ENCODE data around the gene PTER.

PTER gene, protein sequence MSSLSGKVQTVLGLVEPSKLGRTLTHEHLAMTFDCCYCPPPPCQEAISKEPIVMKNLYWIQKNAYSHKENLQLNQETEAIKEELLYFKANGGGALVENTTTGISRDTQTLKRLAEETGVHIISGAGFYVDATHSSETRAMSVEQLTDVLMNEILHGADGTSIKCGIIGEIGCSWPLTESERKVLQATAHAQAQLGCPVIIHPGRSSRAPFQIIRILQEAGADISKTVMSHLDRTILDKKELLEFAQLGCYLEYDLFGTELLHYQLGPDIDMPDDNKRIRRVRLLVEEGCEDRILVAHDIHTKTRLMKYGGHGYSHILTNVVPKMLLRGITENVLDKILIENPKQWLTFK

DNA sequence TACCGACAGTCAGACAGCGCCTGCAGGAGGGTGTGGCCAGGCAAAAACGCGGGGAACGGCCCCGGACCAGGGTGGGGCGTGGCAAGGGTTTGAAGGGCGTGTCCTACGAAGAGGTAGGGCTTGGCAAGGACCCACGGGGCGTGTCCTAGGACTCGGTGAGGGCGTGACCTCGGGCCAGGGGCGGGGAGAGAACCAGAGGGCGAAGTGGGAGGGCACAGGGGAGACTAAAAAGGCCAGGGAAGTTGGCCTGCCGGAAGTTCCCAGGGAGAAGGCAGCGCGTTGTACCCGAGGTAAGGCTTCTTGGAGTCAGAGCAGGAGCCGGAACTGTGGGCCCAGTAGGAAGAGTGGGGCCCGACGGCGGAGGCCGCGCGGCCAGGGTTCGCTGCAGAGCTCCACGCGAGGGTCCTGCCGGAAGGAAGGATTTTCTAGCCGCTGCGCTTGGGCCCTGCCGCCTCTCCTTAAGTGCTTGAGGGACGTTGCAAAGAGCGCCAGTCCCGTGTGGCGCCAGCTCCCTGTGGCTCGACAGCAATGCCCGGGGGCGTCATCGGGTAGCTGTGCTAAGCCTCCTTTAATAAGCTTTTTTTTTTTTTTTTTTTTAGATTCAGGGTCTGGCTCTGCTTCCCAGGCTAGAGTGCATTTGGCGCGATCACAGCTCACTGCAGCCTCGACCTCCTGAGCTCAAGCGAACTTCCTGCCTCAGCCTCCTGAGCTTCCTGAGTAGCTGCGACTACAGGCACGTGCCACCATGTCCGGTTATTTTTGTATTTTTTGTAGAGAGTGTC lies at the start of gene PTER:
TSS of gene PTER (plus strand) at position 253 of the 782 bp plus-strand sequence. CDS start 47,375 bp downstream, outside the sequence.
- peak; percentile 91 for FAIRE-seq

DNA sequence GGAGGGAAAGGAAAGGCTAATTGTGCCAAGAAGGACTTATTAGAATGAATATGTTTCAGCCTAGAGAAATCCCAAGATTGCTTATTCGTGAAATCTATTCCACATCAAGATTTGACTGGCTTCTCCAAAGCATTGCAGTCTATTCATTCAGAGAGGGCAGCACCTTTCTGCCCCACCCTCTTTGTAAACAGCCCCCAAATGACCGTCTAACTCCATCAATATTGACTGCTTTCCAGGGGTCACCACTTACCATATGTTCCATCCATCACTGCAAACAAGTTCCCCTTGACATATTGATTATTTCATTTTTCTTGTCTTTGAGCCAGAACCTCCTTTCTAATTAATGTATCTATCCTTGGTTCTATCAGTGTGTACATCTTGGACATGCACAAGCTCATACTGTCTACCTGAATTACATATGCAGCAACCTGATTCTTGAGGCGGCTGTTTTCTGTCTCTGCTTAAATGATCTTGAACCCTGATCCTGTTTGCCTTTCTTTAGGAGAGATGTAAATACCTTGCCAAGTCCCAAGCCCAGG lies 44.2 kb upstream of the PTER start:
- FAIRE-seq = no peak

DNA sequence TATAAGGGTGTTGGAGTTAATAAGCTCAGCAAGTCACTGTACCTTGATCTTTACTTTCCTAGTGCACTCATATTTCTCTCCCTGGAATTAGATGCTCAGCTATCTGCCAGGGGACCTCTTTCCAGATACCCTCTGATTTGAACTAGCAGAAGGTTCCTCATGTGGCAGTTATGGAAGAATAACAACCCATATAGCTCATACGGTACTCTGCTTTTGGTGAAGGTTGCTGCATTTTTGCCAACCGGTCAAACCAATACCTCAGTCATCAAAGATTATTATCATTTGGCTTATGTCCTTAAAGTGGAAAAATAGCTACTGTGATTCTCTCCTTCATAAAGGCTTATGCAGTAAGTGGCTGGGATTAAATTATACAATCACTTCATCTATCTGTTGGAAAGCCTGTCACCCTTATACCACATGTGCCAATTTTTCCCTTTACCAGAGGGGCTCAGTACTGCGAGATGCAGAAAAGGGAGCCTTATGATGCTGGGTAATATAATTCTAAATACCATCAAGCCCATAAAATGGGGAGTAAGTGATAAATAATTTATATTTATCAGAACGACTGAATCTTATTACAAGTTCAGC lies 43.4 kb upstream of the PTER start:
- no peak for FAIRE-seq

DNA sequence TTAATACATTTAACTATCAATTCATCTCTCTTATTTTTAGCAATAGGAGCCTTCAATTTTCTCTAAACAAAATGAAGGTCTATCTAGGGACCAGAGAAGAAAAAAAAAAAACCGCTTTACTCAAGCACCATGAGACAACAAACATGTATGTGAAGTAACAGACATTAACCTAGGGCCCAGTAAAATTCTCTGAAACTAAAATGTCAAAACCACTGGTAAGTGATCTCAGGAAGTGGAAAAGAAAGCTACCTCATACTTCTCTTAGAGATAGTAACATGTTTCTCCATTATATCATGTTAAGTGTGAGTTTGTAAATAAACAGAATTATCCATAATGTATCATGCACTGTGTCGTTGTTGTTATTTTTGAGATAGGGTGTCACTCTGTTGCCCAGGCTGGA lies 35.4 kb upstream of the PTER start:
- no peak for FAIRE-seq

DNA sequence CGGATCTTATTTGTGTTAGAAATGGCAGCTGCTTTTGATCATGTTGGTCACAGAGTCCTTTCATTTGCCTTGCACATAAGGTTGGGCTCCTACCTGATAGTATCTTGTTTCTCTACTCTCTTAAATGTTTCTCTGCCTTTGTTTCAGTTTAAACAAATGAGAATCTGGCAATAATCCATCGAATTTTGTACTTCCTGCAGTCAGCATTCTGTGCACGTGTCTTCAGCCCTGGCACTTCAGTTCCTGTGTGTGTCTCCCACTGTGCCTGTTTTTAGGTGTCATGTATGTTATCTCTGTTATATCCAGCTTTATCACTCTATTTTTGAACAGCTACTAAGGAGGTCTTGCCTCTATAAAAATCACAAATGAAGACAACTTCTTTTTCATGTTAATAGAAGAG lies 28.4 kb upstream of the PTER start:
- FAIRE-seq = no peak

DNA sequence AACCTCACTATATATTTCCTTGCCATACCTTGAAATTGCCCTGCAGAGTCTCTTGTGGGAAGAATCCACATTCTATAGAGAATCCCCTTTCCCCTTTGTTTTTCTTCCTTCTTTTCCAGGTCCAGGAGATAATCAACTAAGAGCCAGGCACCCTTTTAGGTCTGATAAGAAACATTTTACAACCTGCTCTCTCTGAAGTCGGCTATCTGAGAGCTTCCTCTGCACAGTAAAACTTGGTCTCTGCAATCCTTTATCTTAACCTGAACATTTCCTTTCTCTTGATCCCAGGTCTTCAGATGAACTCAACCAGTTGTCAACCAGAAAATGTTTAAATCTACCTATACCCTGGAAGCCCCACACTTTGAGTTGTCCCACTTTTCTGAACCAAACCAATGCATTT lies 19.5 kb upstream of the PTER start:
- no peak for FAIRE-seq

DNA sequence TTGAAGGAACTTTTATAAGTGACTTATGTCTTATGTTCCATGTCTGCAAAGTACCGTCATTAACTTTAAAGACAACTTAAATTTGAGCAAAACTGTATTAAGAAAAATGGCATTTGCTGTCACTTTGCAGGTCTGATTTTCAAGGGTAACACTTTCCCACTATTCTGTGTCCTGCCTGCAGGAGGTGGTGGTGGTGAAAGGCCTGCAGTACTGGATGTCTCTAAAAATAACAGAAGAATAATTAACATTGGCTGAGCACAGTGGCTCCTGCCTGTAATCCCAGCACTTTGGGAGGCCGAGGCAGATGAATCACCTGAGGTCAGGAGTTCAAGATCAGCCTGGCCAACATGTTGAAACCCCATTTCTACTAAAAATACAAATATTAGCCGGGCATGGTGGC lies 13.2 kb upstream of the PTER start:
- FAIRE-seq = no peak

DNA sequence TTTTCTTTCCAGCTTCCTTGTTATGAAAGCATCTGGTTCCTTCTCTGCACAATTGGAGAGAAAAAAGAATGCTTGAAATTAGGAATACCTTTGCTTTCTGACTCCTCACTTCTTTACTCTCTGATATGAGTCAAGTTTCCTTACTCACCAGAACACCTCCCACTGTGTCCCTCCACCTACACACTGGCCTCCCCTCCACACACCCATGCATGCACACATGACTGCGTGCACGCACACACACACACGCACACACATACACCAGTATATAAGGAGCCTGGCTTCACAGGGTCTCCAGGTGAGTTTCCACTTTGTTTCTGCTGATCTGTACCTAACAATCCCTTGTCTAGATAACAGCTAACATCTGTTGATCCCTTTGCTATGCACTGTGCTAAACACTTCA lies 11.4 kb upstream of the PTER start:
- no peak for FAIRE-seq

DNA sequence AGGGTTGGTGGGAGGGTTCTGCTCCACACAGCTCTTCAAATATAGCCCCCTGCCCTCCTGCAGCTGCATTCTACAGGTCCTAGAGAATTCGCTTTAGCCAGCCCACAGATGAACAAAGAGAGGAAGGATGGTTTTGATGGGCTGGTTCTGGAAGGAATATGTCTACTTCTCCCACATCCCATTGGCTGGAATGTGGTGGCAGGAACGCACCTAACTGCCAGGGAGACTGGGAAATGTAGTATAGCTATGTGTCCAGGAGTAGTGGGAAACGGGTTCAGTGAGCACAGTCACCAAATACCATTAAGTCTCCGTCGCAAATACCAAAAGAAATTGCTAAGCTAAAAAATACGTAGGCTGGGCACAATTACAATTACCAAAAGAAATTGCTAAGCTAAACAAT lies 7.3 kb upstream of the PTER start:
- FAIRE-seq = no peak

DNA sequence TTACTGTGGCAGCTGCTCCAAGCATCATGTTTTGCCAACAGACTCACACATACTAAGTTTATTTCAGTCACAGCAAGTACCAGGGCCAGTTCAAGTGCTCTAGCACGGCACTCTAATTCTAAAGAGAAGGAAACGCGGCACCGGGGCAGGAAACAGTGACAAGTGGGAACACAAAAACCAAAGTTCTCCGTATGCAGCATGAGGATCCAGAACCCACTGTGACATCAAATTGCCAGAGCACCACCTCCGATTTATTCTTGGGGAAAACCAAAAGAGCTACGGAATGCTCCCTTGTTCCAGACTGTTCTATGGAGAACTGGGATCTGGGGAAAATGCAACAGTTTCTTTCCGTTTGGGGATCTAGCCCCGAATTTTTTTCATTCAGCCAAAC lies 448 bp upstream of the PTER start:
- FAIRE-seq = no peak

DNA sequence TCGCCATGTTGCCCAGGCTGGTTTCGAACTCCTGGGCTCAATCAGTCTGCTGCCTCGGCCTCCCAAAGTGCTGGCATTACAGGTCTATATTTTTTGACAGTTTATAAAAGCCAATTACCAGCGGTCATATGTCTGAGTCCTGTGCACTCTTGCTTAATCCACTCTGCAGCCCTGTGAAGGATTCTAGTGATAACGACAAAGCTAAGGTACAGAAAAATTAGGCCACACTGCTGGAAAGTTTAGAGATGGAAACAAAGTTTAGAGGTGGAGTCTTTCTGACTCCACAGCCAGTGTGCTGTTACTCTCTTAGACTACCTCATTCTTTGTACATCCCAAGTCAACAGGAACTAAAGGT lies 707 bp downstream of the PTER start:
- no peak for FAIRE-seq

DNA sequence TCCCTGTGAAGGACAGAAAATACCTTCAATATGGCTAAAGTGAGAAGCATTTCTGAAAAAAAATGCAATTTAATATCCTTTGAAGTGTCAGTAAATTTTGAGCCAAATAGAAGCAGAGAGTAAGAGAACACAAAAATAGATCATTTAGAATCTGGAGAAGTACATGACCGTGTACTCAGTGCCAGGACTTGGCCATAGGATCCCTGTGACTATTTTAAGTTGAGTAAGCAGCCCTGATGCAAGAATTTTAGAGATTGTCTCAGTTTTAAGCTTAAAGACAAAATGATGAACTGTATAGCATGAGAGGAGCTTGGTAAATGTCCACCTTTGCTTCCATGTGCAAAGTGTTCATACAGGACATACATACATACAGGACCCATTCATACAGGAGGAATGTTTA lies 2.5 kb downstream of the PTER start:
- FAIRE-seq = no peak

DNA sequence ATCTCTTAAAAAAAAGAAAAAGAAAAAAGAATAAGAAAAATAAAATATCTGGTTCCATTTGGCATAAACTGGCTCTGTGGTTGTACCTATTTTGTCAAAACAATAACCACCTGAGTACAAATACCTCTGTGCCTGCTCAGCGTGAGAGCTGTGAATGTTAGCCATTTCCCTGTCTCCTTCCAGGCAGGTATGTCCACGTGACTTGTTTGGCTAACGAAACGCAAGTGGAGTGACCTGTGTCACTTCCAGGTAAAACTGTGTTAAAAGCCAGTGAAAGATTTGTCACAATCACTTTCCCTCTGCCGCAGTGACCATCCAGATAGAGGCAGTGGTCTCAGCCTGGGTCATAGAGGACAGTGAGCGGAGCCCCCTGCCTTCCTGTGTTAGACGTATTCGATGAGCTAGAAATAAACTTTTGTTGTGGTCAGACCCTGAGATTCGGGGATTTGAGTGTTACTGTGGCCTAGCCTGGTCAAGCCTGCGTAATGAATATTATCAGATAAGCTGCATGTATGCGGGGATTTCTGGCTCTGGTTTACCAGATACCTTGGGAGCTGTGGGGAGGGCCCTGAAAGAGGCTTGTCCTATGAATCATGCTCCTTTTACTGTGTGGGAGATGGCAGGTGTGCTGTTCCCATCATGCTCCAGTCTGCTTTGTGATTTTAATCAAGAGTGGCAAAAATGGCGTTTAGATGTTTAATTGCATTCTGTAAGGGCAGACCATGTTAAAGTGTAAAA lies 3.8 kb downstream of the PTER start:
- no peak for FAIRE-seq

DNA sequence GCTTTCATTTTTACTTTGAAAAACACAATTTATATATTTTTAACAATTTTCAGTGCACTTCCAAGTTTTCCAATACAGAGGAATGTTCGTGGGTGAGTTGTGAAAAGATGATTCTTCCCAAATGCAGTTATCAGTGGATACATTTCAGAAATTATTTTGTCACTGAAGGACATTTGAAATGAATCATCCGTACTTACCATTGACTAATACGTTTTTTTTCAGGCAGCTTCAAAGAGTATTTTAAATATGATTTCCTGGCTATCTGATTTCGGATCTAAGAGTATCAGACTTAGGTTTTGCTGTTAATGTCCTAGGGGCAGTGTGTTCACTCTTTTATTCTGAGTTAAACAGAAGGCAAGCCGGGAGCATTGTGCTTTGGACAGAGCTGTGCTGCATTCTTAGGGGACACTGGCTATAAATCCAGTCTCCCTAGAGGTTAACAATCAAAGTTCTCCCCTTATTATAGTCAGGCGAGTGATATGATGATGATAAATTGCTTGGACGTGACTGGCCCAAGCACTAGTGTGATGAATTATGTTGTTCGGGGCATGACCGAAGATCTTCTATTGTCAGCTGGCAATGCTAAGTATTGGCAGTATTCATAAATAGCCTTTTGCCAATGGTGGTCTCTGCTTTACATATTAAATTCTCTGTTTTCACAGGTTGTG lies 4.5 kb downstream of the PTER start:
- no peak for FAIRE-seq

DNA sequence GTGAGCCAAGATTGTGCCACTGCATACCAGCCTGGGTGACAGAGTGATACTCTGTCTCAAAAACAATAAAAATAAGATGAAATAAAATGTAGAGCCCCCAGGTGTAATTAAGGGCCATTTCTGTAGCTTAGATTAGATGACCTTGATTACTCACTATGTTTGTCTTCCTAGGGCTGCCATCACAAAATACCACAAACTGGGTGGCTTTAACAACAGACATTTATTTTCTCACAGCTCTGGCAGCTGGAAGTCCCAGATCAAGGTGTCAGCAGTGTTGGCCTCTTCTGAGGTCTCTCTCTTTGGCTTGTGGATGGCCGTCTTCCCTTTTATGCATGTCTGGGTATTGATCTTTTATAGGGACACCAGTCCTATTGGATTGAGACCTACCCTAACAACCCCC lies 6.1 kb downstream of the PTER start:
- no peak for FAIRE-seq

DNA sequence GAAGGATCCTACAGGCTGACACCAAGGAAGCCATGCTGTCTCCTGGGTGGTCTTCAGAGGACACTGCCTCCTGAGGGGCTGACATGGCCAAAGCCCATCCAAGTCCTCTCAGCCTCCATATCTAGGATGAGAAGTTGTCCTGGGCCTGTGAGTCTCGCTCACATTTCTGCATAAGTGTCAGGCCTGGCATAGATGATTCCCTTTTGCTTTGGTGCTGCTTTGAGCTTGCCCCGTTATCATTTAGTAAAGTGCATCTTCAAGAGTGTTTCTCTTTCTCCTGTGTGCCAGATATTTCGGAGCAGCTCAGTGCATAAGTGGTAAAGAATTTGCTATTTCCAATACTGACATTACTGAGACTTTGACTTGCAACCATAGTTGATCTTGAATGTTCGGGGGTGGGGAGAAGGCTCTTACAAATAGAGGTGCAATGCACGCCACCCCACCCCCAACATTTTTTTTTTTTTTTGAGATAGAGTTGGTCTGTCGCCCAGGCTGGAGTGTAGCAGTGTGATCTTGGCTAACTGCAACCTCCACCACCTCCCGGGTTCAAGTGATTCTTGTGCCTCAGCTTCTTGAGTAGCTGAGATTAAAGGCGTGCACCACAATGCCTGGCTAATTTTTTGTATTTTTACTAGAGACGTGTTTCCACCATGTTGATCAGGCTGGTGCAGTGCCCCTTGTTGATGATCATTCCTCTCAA lies 9.1 kb downstream of the PTER start:
- FAIRE-seq = no peak

DNA sequence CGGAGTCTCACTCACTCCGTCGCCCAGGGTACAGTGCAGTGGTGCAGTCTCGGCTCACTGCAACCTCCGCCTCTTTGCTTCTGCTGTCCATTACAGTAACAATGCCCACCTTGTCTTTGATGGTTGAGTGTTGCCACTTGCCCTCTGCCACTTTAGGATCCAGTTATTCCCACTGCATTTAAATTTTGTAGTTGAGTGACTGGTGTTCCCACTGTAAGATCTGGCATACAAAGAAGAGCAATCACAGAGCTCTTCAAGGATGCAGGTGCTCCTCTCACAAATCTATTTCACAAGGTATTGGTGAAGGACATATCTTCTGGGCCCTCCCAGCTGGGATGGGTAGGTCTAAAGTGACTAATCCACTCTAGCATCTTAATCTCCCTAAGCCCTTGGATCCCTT lies 12.6 kb downstream of the PTER start:
- FAIRE-seq = no peak

DNA sequence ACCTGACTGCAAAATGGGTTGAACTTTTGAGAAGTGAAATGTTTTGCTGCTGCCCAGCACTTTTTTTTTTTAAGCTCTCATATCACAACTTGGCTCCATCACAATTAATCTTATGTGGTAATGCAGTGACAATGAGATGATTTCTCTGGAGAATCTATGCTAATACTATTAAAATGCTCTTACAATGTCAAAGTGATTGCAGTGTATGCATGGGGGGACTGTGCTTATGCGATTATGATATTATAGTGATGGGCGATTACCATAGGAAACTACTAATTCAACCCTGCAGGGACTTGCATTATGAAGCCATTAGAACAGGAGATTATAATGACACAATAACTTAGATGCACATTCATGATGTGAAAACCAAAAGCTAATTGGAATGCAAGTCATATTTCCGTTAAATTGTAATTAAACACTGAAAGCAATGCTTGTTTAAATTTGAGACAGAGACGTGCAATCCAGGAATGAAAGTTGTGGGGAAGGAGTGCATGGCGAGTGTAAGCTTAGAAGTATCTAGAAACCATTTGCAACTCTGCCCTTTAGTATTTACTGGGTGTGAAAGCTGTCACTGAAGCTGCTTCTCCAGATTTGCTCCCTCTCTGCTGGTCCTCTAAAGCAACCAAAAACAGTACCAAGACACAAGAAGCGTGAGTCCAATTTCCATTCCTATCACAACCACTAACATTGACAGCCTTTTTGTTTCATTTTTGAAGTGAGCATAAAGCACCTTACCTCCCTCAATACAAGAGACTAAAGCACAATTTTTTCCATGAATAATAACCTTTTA lies 21.6 kb downstream of the PTER start:
- FAIRE-seq = no peak

DNA sequence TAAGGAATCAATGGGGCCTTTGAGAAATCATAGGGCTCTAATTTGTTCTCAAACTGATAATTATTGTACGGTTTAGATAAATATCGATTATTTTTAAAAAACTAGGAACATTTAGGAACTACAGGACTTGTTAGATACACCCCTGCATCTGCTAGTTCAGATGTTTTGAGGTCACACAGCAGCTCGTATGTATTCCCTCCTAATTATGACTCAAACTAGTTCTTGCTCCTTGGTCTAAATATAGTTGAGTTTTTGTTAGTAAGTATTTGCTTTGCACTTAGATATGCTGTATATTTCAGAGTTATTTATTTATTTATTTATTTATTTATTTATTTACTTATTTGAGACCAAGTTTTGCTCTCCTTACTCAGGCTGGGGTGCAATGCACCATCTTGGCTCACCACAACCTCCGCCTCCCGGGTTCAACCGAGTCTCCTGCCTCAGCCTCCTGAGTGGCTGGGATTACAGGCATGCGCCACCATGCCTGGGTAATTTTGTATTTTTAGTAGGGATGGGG lies 22.7 kb downstream of the PTER start:
- no peak for FAIRE-seq

DNA sequence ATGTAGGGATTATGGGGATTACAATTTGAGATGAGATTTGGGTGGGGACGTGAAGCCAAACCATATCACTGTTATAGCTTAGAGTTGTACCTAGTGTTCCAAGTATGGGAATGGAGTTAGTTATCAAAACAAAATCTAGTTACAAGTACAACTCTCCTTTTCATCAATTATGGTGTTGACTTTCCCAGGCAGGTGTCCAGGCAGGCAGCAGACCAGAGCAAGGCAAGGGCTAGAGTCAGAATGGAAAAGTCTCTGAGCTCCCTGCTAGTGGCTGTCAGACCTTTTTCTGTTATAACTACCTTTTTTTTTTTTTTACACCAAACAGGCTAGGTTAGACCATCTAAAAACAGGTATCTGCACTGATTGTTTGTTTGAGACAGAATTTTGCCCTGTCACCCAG lies 29.2 kb downstream of the PTER start:
- FAIRE-seq = no peak

DNA sequence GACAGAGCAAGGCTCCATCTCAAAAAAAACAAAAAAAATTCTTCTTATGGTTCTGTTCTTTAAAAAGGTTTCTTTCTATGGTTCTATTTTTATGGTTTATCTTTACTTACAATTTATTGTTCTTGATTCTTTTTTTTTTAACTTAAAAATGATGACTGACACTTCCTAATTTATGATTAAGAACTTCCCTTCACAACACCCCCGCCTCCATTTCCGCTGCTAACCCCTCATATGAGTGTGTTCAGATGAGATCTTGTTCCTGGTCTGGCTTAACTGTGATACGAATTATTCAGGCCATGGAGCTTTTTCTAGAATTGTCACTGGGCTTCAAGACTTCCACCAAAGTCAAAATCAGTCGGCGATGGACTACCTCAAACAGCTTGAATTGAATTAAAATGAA lies 33.9 kb downstream of the PTER start:
- no peak for FAIRE-seq

Data from A204.1 (cell line).